Measurements from ENCODE around the gene FNDC4.

DNA sequence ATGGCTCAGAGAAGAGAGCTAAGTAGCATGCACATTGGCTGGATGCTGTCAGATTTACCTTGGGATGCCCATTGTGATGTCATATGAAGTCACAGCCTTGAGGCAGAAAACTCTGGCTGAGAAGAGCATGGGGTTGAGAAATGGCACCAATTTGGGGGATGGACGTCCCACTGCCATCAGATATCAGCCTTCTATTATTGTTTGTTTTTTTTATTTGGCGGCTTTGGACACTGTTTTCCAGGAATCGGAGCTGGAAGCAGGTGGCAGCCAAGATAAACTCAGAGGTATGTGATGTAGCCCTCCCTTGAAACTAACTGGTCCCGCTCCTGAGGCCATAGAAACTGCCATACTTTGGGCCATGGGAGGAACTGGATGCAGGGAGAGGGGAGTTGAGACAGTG lies 42.3 kb upstream of the FNDC4 start:
- TF ChIP-seq, protein P1, sequence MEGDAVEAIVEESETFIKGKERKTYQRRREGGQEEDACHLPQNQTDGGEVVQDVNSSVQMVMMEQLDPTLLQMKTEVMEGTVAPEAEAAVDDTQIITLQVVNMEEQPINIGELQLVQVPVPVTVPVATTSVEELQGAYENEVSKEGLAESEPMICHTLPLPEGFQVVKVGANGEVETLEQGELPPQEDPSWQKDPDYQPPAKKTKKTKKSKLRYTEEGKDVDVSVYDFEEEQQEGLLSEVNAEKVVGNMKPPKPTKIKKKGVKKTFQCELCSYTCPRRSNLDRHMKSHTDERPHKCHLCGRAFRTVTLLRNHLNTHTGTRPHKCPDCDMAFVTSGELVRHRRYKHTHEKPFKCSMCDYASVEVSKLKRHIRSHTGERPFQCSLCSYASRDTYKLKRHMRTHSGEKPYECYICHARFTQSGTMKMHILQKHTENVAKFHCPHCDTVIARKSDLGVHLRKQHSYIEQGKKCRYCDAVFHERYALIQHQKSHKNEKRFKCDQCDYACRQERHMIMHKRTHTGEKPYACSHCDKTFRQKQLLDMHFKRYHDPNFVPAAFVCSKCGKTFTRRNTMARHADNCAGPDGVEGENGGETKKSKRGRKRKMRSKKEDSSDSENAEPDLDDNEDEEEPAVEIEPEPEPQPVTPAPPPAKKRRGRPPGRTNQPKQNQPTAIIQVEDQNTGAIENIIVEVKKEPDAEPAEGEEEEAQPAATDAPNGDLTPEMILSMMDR (IDR thresholded peaks at IDR 0.05) = no peak
- TF ChIP-seq POLR2A (IDR thresholded peaks at IDR 0.05) = no peak
